ENCODE results near the gene RANBP6.
"Not testable (repeated sequence)": the region's sequence is repeated elsewhere in the genome, so short reads cannot be mapped to it uniquely, and the experiment has no call there.

DNA sequence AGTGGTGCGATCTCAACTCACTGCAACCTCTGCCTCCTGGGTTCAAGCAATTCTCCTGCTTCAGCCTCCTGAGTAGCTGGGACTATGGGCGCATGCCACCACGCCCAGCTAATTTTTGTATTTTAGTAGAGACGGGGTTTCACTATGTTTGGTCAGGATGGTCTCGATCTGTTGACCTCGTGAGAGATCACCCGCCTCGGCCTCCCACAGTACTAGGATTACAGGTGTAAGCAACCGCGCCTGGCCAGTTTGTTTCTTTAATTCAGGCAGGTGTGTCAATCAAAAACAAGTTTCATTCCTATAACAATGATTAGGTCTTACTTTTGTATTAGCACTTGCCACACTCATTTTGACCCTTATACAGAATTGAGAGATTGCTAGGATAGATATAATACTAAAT is 1.6 kb upstream of the RANBP6 start:
- not testable (repeated sequence) for TF ChIP-seq GLIS1 (tag by site-specific recombination; IDR thresholded peaks at IDR 0.05)
- TF ChIP-seq, protein P1, sequence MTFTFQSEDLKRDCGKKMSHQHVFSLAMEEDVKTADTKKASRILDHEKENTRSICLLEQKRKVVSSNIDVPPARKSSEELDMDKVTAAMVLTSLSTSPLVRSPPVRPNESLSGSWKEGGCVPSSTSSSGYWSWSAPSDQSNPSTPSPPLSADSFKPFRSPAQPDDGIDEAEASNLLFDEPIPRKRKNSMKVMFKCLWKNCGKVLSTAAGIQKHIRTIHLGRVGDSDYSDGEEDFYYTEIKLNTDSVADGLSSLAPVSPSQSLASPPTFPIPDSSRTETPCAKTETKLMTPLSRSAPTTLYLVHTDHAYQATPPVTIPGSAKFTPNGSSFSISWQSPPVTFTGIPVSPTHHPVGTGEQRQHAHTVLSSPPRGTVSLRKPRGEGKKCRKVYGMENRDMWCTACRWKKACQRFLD (tag by site-specific recombination; IDR thresholded peaks at IDR 0.05), result not testable (repeated sequence)
- TF ChIP-seq, protein P2, sequence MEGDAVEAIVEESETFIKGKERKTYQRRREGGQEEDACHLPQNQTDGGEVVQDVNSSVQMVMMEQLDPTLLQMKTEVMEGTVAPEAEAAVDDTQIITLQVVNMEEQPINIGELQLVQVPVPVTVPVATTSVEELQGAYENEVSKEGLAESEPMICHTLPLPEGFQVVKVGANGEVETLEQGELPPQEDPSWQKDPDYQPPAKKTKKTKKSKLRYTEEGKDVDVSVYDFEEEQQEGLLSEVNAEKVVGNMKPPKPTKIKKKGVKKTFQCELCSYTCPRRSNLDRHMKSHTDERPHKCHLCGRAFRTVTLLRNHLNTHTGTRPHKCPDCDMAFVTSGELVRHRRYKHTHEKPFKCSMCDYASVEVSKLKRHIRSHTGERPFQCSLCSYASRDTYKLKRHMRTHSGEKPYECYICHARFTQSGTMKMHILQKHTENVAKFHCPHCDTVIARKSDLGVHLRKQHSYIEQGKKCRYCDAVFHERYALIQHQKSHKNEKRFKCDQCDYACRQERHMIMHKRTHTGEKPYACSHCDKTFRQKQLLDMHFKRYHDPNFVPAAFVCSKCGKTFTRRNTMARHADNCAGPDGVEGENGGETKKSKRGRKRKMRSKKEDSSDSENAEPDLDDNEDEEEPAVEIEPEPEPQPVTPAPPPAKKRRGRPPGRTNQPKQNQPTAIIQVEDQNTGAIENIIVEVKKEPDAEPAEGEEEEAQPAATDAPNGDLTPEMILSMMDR (tag by site-specific recombination; IDR thresholded peaks at IDR 0.05), result not testable (repeated sequence)
